Stimulated activated CD8-positive, alpha-beta memory T cell treated with anti-CD3 and anti-CD28 coated beads, Interleukin-7, amount 100 ng/mL, for 4 hours (primary cell): ENCODE measurements around the gene ARHGEF6.
"Not testable (repeated sequence)": the region's sequence is repeated elsewhere in the genome, so short reads cannot be mapped to it uniquely, and the experiment has no call there.

Source experiments
- DNase-seq, 2 donors: peaks; one replicate each; pipeline ENCODE4 v3.0.0-alpha.2; 2020; ENCODE audit warnings: low read depth in 2 of 2

The ARHGEF6 gene, protein sequence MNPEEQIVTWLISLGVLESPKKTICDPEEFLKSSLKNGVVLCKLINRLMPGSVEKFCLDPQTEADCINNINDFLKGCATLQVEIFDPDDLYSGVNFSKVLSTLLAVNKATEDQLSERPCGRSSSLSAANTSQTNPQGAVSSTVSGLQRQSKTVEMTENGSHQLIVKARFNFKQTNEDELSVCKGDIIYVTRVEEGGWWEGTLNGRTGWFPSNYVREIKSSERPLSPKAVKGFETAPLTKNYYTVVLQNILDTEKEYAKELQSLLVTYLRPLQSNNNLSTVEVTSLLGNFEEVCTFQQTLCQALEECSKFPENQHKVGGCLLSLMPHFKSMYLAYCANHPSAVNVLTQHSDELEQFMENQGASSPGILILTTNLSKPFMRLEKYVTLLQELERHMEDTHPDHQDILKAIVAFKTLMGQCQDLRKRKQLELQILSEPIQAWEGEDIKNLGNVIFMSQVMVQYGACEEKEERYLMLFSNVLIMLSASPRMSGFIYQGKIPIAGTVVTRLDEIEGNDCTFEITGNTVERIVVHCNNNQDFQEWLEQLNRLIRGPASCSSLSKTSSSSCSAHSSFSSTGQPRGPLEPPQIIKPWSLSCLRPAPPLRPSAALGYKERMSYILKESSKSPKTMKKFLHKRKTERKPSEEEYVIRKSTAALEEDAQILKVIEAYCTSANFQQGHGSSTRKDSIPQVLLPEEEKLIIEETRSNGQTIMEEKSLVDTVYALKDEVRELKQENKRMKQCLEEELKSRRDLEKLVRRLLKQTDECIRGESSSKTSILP

DNA sequence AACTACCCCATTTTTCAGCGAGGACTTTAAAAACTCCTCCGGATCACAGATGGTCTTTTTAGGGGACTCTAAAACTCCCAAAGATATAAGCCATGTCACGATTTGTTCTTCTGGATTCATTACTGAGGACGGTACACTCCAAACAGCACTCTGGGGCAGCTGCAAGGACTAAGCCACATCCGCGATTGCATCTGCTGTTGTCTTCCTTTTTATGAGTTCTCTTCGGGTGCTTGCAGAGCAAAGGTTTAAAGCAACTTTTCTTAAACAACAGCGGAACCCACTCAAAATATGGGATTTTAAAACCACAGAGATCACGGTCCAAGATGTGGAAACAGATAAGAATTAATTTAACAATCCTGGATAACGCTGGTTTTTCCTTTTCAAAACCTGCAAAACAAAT is at the start of gene ARHGEF6:
Gene ARHGEF6 (minus strand): TSS at position 170 of the 400 bp plus-strand sequence. CDS start 50 bp downstream, at position 120.
- no peak for DNase-seq

DNA sequence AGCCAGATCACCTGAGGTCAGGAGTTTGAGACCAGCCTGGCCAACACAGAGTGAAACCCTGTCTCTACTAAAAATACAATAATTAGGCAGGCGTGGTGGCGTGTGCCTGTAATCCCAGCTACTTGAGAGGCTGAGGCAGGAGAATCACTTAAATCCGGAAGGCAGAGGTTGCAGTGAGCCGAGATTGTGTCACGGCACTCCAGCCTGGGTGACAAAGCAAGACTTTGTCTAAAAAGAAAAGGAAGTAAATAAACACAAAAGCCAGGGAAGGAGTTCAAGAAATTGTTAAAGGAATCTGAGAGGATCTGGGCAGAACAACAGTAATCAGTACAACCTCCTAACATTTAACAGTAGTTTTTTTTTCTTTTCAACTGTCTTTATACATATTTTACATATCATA is 48.7 kb upstream of the ARHGEF6 start:
- no peak for DNase-seq

DNA sequence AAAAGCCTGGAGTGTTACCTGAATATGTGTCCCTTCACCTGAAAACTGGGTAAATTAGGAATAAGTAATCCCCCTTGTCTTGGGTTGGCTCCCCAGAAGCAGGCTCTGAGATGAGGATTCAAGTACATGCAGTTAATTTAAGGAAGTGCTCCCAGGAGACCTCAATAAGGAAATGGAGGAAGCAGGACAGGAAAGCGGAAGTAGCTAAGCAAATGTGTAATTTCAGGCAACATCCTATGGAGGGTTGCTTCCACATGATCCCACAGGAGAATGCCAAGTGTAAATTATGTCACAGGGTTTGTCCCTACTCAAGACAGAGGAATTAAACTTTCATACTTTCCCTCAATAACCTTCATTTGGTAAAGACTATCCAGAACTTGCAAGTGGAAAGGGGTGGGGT is 48.1 kb upstream of the ARHGEF6 start:
- no peak for DNase-seq

DNA sequence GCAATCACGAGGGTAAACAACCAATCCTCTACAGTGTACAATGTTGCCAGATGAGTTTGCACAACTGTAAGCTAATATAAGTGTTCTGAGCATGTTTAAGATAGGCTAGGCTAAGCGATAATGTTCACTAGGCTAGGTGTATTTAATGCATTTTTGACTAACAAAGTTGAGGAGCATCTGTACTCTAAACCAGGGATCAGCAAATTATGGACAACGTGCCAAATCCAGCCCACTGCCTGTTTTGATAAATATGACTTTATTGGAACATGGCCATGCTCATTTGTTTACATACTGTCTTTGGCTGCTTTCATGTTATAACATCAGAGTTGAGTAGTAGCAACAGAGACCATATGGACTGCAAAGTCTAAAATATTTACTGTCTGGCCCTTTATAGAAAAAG is 46.3 kb upstream of the ARHGEF6 start:
- no peak for DNase-seq

DNA sequence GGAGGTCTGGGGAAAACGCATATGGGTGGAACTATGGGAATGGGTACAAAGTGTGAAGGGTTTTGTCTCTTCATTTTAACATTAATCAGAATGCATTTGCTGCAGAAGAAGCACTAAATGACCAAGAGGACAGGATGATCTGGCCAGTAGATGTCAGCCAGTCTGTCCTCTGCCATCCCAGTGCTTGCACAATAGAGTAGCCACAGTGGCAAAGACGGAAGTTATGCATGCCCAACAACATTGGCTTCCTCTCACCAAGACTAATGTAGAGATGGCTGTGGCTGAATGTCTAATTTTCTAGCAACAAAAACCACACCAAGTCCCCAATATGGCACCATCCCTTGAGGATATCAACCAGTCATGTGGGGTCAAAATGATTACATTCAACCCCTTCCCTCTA is 45.0 kb upstream of the ARHGEF6 start:
- no peak for DNase-seq

DNA sequence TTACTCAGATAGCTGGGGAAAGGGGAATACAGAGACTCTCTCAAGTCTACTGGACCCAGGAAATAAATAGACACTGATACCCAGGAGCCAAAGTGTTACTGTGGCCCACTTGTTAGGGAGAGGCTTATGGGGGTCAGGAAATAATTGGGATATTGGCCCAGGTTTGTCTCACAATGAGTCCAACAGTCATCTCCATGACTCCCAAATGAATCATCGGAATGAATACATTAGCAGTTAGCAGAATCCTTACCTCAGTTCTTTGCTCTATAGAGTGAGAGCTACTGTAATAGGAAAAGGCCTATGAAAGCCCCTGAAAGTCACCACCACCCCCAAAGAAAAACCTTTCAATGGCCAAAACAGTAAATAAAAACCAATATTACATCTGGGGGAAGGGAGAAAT is 42.4 kb upstream of the ARHGEF6 start:
- DNase-seq = no peak

DNA sequence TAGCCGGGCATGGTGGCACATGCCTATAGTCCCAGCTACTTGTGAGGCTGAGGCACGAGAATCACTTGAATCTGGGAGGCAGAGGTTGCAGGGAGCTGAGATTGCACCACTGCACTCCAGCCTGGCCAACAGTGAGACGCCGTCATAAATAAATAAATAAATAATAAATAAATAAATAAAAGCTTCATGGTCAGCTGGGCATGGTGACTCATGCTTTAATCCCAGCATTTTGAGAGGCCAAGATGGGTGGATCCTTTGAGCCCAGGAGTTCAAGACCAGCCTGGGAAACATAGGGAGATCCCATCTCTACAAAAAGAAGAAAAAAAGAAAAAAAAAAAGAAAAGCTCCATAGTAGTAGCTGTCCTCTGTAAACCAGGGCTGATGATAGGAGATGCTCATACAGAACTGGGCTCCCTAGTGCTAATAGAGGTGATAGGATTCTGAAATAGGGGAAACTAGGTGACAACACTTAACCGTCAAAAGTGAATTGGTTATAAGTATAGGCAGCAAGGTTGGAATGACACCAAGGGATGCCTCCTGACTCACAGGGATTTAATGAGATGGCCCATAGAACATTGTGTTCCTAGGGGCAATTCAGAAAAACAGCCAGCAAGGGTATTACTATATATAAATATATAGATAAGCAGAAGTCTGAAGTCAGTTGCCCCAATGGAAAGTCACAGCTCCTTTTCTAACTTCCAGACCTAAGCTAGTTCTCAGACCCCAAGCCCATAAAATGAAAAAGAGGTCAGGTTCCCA is 41.8 kb upstream of the ARHGEF6 start:
- no peak for DNase-seq

DNA sequence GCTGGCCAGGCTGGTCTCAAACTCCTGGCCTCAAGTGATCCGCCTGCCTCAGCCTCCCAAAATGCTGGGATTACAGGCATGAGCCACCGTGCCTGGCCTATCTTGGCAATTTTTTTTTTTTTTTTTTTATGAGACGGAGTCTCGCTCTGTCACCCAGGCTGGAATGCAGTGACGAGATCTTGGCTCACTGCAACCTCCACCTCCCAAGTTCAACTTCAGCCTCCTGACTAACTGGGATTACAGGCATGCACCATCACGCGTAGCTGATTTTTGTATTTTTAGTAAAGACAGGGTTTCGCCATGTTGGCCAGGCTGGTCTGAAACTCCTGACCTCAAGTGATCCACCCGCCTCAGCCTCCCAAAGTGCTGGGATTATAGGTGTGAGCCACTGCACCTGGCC is 39.0 kb upstream of the ARHGEF6 start:
- not testable (repeated sequence) for DNase-seq

DNA sequence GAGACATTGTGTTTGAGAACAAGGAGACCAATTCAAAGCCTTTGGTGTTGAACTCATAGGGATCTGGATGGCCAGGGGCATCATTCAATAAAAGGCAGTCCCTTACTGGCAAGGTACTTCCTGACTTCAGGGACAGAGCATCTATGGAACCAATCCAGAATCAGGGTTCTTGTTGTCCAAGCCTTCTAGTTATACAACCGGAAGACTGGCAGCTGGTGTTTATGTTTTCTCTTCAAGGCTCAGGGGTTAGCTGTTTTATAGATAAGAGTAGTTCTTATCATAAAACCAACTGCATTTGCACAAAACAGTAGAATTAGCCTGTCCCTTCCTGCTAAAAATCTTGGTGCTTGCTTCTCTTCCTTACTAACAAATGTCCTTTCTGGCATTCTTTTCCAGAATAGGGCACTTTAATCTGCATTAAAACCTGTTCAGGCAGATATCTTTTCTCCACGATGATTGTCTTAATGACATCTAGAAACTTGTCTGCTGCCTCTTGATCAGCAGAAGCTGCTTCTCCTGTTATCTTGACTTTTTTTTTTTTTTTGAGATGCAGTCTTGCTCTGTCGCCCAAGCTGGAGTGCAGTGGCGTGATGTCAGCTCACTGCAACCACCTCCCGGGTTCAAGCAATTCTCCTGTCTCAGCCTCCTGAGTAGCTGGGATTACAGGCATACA is 38.4 kb upstream of the ARHGEF6 start:
- no peak for DNase-seq

DNA sequence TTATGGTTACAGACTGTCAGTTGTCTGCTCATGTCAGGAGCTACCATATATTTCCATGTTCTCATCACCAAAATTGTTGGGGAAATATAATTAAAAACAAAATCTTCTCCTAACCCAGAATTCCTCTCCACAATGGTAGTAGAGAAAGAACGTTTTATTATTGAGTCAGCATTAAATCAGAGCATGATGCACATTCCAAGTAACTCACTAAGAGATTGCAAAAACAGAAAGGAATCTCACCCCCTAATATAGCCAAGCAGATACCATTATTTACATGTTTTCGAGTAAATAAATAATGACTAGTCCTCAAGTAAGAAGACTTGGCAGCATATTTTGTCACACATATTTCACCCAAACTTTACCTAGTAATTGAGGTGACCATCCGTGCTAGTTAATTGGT is 36.2 kb upstream of the ARHGEF6 start:
- DNase-seq = no peak

DNA sequence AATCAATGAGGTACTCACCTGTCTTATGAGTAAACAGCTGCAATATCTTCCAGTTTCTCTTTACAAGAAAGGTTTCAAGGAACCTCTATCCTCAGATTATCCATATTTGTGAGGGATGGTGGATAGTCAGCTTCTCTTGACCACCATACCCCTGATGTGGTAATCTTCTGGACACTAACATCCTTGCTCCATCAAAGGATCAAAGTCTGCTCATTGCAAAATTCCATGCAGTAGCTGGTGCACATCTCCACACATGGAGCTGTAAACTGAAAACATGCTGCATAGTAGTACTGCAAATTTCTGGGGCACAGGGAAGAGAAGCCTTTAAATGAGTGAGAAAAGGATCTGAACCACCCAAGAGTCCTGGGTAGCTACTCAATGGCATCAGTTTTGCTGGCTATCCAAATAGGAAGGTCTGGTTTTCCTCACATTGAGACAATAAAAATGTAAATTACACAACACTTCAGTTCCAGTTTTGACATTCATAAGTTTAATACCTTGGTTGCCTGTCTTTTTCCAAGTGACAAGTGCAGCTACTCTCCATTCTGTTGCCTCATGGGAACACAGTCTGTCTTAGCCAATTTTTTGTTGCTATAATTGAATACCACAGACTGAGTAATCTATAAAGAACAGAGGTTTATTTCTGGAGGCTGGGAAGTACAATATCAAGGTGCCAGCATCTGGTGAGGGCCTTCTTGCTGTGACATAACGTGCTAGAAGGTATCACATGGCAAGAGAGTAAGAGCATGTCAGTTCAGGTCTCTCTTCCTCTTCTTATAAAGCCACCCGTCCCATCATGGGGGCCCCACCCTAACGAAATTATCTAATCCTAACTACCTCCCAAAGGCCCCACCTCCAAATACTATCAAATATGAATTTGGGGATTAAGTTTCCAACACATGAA is 34.4 kb upstream of the ARHGEF6 start:
- DNase-seq = no peak

DNA sequence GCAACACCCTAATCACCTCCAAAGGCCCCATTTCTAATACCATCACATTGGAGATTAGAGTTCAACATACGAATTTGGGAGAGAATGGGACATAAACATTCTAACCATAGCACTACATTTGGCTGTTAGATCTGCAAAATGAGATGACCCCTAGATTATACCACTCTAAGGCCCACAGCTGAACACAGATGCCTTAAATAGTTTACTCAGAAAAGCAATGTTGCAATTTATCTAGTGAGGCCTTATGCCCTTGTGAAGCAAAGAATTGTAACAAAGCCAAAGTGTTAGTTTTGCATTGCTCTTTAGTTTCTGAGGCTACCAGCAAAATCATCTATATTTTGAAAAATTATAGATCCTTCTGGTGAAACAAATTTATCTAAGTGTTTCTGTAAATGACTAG is 31.6 kb upstream of the ARHGEF6 start:
- no peak for DNase-seq

DNA sequence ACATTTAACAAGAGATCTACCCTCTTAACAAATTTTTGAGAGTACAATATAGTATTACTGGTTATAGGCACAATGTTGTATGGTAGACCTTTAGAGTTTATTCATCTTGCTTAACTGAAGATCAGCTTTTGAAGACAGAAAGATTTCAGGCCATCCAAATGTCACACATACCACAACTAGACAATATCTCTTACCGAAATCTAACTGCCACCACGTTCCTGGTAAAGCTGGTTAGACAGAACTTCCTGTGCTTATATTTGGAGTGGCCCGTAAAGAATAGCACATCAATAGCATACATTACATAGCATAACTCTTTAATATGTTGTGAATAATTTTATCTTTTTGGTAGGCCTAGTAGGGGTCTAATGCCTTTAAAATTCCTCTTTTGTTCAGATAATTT is 29.8 kb upstream of the ARHGEF6 start:
- no peak for DNase-seq

DNA sequence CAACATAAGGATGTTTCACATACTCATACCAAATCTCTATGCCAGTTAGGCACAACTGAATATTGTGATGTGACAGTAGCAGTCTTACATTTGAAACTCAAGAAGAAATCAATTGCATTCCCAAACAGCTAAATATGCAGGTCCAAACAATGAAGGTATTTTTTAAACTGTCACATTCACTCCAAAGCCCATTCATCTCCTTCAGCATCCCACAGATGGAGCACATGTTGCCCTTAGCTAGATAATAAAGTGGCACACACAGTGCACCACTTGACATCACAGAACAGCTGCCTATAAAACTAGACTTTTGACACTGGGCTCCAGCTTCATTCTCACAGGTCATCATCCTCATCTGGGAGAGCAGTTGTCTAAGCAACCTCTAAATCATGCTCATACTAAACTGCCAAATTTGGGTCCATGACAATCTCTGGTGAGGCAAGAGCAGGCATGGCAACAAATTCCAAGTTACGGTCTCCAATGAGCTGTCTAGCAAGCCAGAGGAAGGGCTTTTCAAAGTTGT is 26.2 kb upstream of the ARHGEF6 start:
- DNase-seq = no peak

DNA sequence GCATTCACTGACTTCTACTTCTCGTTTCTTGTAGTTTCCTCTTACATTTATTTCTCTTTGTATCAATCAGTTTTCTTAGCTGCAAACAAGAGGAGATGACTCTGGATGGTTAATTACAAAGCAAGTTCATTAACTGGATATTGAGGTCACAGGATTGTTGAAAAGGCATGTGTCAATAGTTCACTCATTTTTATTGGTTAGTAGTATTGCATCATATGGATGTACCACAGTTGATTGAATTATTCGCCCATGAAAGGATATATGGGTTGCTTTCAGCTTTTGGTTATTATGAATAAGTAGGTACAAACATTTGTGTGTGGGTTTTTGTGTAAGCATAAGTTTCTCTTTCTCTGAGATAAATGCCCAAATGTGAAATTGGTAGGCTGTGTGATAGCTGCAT is 21.8 kb upstream of the ARHGEF6 start:
- no peak for DNase-seq

DNA sequence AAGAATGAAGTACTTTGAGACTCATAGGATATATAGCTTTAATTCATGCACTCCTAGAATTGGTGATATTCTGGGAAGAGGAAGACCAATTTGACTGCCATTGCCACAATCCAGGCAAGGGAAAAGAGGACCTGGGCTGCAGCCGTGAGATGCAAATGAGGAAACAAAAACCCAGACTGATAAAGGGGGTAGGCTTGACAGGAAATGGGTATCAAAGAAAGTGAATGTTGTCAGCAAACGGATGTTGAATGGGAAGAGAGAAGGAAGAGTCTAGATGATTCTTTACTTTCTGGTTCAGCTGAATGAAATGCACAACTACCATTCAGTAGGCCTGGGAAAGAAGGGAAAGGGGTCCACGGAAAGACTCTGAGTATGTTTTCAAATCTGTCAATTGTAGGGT is 17.1 kb upstream of the ARHGEF6 start:
- no peak for DNase-seq

DNA sequence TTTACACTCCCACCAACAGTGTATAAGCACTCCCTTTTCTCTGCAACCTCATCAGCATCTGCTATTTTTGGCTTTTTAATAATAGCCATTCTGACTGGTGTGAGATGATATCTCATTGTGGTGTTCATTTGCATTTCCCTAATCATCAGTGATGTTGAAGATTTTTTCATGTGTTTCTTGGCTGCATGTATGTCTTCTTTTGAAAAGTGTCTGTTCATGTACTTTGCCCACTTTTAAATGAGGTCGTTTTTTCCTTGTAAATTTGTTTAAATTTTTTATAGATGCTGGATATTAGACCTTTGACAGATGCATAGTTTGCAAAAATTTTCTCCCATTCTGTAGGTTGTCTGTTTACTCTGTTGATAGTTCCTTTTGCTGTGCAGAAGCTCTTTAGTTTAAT is 14.4 kb upstream of the ARHGEF6 start:
- DNase-seq = not testable (repeated sequence)

DNA sequence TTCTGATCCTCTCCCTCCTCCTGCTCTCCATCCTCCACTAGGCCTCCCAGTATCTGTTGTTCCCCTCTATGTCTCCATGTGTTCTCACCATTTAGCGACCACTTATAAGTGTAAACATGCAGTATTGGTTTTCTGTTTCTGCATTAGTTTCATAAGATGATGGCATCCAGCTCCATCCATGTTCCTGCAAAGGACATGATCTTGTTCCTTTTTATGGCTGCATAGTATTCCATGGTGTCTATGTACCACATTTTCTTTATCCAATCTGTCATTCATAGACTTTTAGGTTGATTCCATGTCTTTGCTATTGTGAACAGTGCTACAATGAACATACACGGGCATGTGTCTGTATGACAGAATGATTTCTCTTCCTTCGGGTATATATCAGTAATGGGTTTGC is 13.9 kb upstream of the ARHGEF6 start:
- not testable (repeated sequence) for DNase-seq

DNA sequence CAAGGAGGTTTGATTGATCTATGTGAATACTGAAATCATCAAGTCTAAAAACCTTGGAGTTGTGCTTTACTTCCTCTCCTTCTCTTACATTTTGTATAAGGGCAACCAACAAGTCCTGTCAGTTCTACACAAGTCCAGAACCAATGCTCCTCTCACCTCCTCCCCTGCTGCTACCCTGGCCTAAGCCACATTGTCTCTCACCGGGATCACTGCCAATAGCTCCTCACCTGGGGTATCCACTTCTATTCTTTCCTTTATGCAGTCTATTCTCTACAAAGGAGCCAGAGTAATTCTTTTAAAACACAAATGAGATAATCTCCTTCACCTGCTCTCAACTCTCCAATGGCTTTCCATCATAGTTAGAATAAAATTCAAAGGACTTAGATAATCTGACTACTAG is 13.3 kb upstream of the ARHGEF6 start:
- no peak for DNase-seq

DNA sequence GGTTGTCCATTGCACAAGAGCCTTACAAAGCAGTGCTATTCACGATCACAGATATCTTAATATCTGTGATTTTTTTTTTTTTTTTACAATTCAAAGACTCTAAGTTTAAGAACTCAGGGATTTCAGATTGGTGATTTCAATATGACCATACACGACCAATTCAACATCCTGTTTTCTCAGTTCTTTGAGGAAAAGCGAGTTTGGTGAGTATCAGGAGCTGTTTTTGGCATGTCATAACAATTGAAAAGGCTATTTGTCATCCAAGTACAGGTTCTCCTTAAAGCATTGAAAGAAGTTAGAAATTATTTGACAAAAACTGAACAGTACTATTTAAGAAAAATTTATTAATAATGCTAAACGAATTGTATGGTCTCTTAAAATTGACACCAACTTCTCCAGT is 9.1 kb upstream of the ARHGEF6 start:
- no peak for DNase-seq

DNA sequence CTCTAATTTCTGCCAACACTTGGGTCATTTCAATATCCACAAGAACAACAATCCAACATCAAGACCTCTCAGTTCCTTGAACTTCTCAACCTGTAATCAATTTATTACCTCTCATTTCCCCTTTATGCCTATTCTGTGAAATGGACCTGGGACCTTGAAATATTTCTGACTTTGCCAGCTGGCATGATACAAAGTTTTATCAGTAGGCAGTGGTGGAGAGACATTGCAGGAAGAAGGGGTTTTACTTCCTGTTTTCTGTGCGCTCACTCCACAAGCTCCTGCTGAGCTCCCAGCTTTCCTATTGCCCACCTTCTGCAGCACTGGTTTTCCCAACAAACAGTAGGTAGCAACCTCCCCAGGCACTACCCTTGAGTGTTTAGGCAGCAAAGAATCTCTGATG is 3.5 kb upstream of the ARHGEF6 start:
- no peak for DNase-seq
